ENCODE data around the gene HCST. TPM values are rescaled to one million over a fixed set of nuclear protein-coding genes. Genes with fewer than 3 reads are reported as not detected.

Gene HCST
- total and polyA plus RNA-seq, 7 donors: 1.1 to 4.7 (median 3.5) TPM

- DNase-seq: no peak
- H3K9me3 ChIP-seq: no peaks in the 10 kb centered on the region
- H3K27ac ChIP-seq: peak overlapping the region; percentile 62
- intact Hi-C loops (cut with DNase I): loop anchor here (5.0 to 10.0 kb wide), 4 partner anchors 175 to 388 kb away; partner anchors contain the start of genes HSPB6 (in 1 of the 2), LIN37 (in 1 of the 2), PROSER3 (in 1 of the 2) and PSENEN (in 1 of the 2)
- H3K36me3 ChIP-seq (ENCODE audit: insufficient read depth in 1 of 2, low read depth in 1 of 2): no peaks in the 10 kb centered on the region
- TF ChIP-seq CTCF (IDR thresholded peaks at IDR 0.05): no peak
- no peaks in the 10 kb centered on the region for H3K27me3 ChIP-seq (ENCODE audit: insufficient read depth in 3 of 3, low read length in 2 of 3)
- H3K4me1 ChIP-seq: peaks cover 17% of the 10 kb centered on the region
- no peak for ATAC-seq
- peak overlapping the region; percentile 54 for H3K4me3 ChIP-seq
- WGBS, 3 donors: 54 to 56% (median 55%) methylated on average over 7 of the region's 7 CpGs
Observed at GRCh38 chr19:35932291-35932936, 30.1 kb downstream of the HCST start.

- Histone ChIP-seq H3K4me1 (peaks cover 21% of the 10 kb centered on the region), H3K36me3 (ENCODE audit: insufficient read depth in 1 of 2, low read depth in 1 of 2) (peaks cover 0 to 23% of the 10 kb centered on the region in 2 donors), H3K27me3 (ENCODE audit: insufficient read depth in 3 of 3, low read length in 2 of 3) (no peaks in the 10 kb centered on the region), H3K4me3 (peak within 1 kb of the TSS; percentile 81), H3K27ac (peak within 1 kb of the TSS; percentile 71), H3K9me3 (no peaks in the 10 kb centered on the region)
- peak; percentile 26 to 61 (median 42) for ATAC-seq
- WGBS, 3 donors: 1 to 2% (median 1%) methylated on average over 40 to 68 of the region's 68 CpGs
- peak; percentile 74 to 80 for DNase-seq
- intact Hi-C loops (cut with DNase I): loop anchor here in 1 of 2 donors (10.0 kb wide), 1 partner anchor 391 kb away; the partner anchor contains the start of gene TMEM147
- no peak for TF ChIP-seq CTCF (IDR thresholded peaks at IDR 0.05)
Observed at GRCh38 chr19:35935911-35936737, 33.8 kb downstream of the HCST start, which contains the start of gene LRFN3. LRFN3 (plus strand) TSS chr19:35936374; CDS start chr19:35939426, 3,052 bp downstream.

GRCh38 chr19:35936738-35937268 lies 34.5 kb downstream of the HCST start:
- H3K27me3 ChIP-seq (ENCODE audit: insufficient read depth in 3 of 3, low read length in 2 of 3): no peaks in the 10 kb centered on the region
- no peak for TF ChIP-seq CTCF (IDR thresholded peaks at IDR 0.05)
- WGBS, 3 donors: 15 to 19% (median 17%) methylated on average over 11 of the region's 11 CpGs
- H3K36me3 ChIP-seq (ENCODE audit: insufficient read depth in 1 of 2, low read depth in 1 of 2): peaks cover 0 to 26% of the 10 kb centered on the region in 2 donors
- H3K4me1 ChIP-seq: peaks cover 20% of the 10 kb centered on the region
- H3K27ac ChIP-seq: peak overlapping the region; percentile 71
- intact Hi-C loops (cut with DNase I): loop anchor here in 1 of 2 donors (10.0 kb wide), 1 partner anchor 392 kb away; the partner anchor contains the start of gene TMEM147
- H3K9me3 ChIP-seq: no peaks in the 10 kb centered on the region
- DNase-seq: no peak
- peak overlapping the region; percentile 81 for H3K4me3 ChIP-seq
- no peak for ATAC-seq

GRCh38 chr19:35937345-35938281 lies 35.3 kb downstream of the HCST start:
- intact Hi-C loops (cut with DNase I): loop anchor here in 1 of 2 donors (10.0 kb wide), 1 partner anchor 393 kb away; the partner anchor contains the start of gene TMEM147

More at GRCh38 chr19:35937345-35938281, 35.3 kb downstream of the HCST start:
- DNase-seq (no peak), ATAC-seq (peak in 2 of 4 donors; percentile 29 to 51)
- peak overlapping the region; percentile 71 for H3K27ac ChIP-seq
- TF ChIP-seq CTCF (IDR thresholded peaks at IDR 0.05): no peak
- H3K27me3 ChIP-seq (ENCODE audit: insufficient read depth in 3 of 3, low read length in 2 of 3): no peaks in the 10 kb centered on the region
- WGBS, 3 donors: 23 to 28% (median 26%) methylated on average over 14 of the region's 14 CpGs
- H3K4me1 ChIP-seq: peaks cover 20% of the 10 kb centered on the region
- peaks cover 0 to 34% of the 10 kb centered on the region in 2 donors for H3K36me3 ChIP-seq (ENCODE audit: insufficient read depth in 1 of 2, low read depth in 1 of 2)
- no peaks in the 10 kb centered on the region for H3K9me3 ChIP-seq
- H3K4me3 ChIP-seq: peak overlapping the region; percentile 81

Data from psoas muscle (tissue), 8 donors.